Neural progenitor cell (in vitro differentiated cells): ENCODE results near the gene TNFRSF13B. TPM values are rescaled to one million over a fixed set of nuclear protein-coding genes. Genes with fewer than 3 reads are reported as not detected.
"Not testable (repeated sequence)": the region's sequence is repeated elsewhere in the genome, so short reads cannot be mapped to it uniquely, and the experiment has no call there.

ENCODE experiments used
- DNase-seq: peaks from one replicate; pipeline ENCODE4 v3.0.0-alpha.2; 2016; ENCODE audit warnings: low spot score
- H2AFZ ChIP-seq: fragments of 200-600 bp; sonication (generic); replicated peaks from 2 replicates; pipeline ENCODE4 v1.6.1; 2016; ENCODE audit warnings: antibody characterized with exemption
- H3F3A ChIP-seq: fragments of 200-600 bp; sonication (generic); 2 replicates; pipeline ENCODE4 v1.6.1; 2016; ENCODE audit warnings: antibody characterized with exemption, low read depth
- H3K27ac ChIP-seq: fragments of 200-600 bp; sonication (generic); 2 replicates; pipeline ENCODE4 v1.5.1; 2016; ENCODE audit warnings: mild to moderate bottlenecking
- H3K27me3 ChIP-seq: fragments of 200-600 bp; sonication (generic); 2 replicates; pipeline ENCODE4 v1.6.1; 2016; ENCODE audit warnings: mild to moderate bottlenecking, moderate library complexity
- H3K36me3 ChIP-seq: fragments of 200-600 bp; sonication (generic); 2 replicates; pipeline ENCODE4 v1.5.1; 2016
- H3K4me1 ChIP-seq: fragments of 200-600 bp; sonication (generic); 2 replicates; pipeline ENCODE4 v1.6.1; 2016; ENCODE audit warnings: mixed run types
- H3K4me2 ChIP-seq: fragments of 200-600 bp; sonication (generic); 2 replicates; pipeline ENCODE4 v1.6.1; 2016
- H3K4me3 ChIP-seq: fragments of 200-600 bp; sonication (generic); 2 replicates; pipeline ENCODE4 v1.5.1; 2016
- H3K79me2 ChIP-seq: fragments of 200-600 bp; sonication (generic); 2 replicates; pipeline ENCODE4 v1.6.1; 2016; ENCODE audit warnings: low read depth
- H3K9ac ChIP-seq: fragments of 200-600 bp; sonication (generic); 2 replicates; pipeline ENCODE4 v1.6.1; 2016
- H3K9me3 ChIP-seq: fragments of 200-600 bp; sonication (generic); 2 replicates; pipeline ENCODE4 v1.5.1; 2016; ENCODE audit warnings: low read depth
- H4K20me1 ChIP-seq: fragments of 200-600 bp; sonication (generic); 2 replicates; pipeline ENCODE4 v1.6.1; 2016; ENCODE audit warnings: low read depth
- H3K27ac Mint-ChIP-seq: 3 replicates; pipeline ENCODE4 v1.8.0; 2021; ENCODE audit warnings: mixed read lengths
- H3K27me3 Mint-ChIP-seq: 2 replicates; pipeline ENCODE4 v1.8.0; 2022; ENCODE audit warnings: low read depth, mild to moderate bottlenecking, inconsistent platforms, moderate library complexity, mixed read lengths; ENCODE audit not compliant: insufficient read depth
- H3K36me3 Mint-ChIP-seq: 3 replicates; pipeline ENCODE4 v1.8.0; 2021; ENCODE audit warnings: mixed read lengths
- H3K4me1 Mint-ChIP-seq: 3 replicates; pipeline ENCODE4 v1.8.0; 2021; ENCODE audit warnings: mixed read lengths
- H3K4me3 Mint-ChIP-seq: 3 replicates; pipeline ENCODE4 v1.8.0; 2021; ENCODE audit warnings: mild to moderate bottlenecking, moderate library complexity, mixed read lengths
- H3K9me3 Mint-ChIP-seq: 3 replicates; pipeline ENCODE4 v1.8.0; 2020; ENCODE audit warnings: mixed read lengths
- EZH2 ChIP-seq: fragments of 200-600 bp; sonication (generic); IDR thresholded peaks from 2 replicates; pipeline ENCODE4 v1.6.1; 2017; ENCODE audit warnings: antibody characterized with exemption, mild to moderate bottlenecking, moderate library complexity
- EZH2phosphoT487 ChIP-seq: fragments of 200-600 bp; sonication (generic); IDR thresholded peaks from 2 replicates; pipeline ENCODE4 v1.6.1; 2017; ENCODE audit warnings: antibody characterized with exemption
- total RNA-seq: library from RNA; depleted of rRNA; stranded (reverse); fragments of >200 nt; gene quantifications from 2 replicates; pipeline ENCODE4 v1.2.3, GENCODE V29; 2015; ENCODE audit warnings: low replicate concordance
- TF ChIP-seq, protein P1 (sequence below): fragments of 200-600 bp; sonication (generic); IDR thresholded peaks from 2 replicates; pipeline ENCODE4 v1.5.1; 2017; ENCODE audit warnings: antibody characterized with exemption, mild to moderate bottlenecking

TNFRSF13B gene
- total RNA-seq, 1 donor from 2014 or later = not detected

DNA sequence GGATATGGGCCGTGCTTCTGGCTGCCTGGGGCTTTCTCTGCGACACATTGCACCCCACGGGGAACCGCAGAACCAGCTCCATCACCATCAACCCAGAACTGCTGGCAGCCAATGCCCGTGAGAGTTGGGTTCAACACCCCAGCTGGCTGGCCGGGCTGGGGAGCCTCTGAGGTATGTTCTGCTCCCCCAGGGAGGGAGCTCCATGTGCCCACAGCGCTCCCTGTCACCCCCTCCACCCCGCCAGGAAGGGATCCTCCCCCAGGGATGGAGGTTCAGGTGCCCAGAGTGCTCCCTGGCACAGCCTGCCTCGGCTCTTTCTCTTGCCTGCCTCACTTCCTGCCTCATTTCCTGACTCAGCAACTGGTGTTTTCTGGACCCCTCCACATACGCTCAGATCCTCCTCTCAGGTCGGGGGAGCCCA lies 46.1 kb upstream of the TNFRSF13B start:
- no peak for DNase-seq
- H3K27ac Mint-ChIP-seq = peak overlapping the region; percentile 72
- H3K4me3 Mint-ChIP-seq = no peak overlapping the region

DNA sequence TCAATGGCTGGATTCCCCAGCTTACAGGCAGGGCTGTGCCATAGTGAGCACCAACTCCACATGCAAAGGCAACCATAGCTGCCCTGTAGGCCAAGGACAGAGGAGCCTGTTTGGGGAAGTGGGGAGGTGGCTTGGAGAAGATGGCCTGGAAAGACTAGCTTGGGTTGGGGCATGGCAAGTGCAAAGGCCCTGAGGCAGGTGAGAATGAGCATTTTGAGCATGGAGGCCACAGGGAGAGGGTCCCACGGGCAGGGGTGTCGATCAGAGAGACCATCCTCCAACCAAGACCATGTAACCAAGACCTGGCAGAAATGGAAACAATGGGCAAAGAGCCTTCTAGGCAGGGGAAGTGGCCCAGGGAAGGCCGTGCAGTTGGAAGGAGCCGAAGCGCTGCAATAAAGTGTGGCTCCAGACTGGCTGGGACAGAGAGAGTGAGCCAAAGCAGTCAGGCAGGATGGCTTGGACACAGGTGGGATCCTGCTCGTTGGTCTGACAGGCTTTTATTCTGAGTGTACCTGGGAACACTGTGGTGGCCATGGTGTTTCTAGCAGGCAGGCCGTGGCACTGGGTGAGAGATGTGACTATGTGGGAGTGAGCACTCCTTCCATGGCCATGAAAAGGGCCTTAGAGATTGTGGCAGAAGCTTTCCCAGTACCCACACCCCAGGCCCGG lies 45.6 kb upstream of the TNFRSF13B start:
- no peaks in the 10 kb centered on the region for H3K36me3 ChIP-seq
- no peaks in the 10 kb centered on the region for H3F3A ChIP-seq
- no peaks in the 10 kb centered on the region for H3K27me3 ChIP-seq
- H3K9ac ChIP-seq = no peak overlapping the region
- H2AFZ ChIP-seq = no peak overlapping the region
- Mint-ChIP-seq H3K4me3 (no peak overlapping the region), H3K9me3 (no peaks in the 10 kb centered on the region), H3K27ac (no peak overlapping the region), H3K27me3 (peaks cover 7% of the 10 kb centered on the region), H3K4me1 (peaks cover 7% of the 10 kb centered on the region), H3K36me3 (no peaks in the 10 kb centered on the region)
- no peaks in the 10 kb centered on the region for H4K20me1 ChIP-seq
- DNase-seq = no peak
- no peaks in the 10 kb centered on the region for H3K79me2 ChIP-seq
- no peak overlapping the region for H3K27ac ChIP-seq
- no peaks in the 10 kb centered on the region for H3K9me3 ChIP-seq
- TF ChIP-seq, protein P1, sequence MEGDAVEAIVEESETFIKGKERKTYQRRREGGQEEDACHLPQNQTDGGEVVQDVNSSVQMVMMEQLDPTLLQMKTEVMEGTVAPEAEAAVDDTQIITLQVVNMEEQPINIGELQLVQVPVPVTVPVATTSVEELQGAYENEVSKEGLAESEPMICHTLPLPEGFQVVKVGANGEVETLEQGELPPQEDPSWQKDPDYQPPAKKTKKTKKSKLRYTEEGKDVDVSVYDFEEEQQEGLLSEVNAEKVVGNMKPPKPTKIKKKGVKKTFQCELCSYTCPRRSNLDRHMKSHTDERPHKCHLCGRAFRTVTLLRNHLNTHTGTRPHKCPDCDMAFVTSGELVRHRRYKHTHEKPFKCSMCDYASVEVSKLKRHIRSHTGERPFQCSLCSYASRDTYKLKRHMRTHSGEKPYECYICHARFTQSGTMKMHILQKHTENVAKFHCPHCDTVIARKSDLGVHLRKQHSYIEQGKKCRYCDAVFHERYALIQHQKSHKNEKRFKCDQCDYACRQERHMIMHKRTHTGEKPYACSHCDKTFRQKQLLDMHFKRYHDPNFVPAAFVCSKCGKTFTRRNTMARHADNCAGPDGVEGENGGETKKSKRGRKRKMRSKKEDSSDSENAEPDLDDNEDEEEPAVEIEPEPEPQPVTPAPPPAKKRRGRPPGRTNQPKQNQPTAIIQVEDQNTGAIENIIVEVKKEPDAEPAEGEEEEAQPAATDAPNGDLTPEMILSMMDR = no peak
- TF ChIP-seq EZH2 = no peak
- TF ChIP-seq EZH2phosphoT487 = no peak
- peaks cover 9% of the 10 kb centered on the region for H3K4me1 ChIP-seq
- H3K4me3 ChIP-seq = no peak overlapping the region
- H3K4me2 ChIP-seq = no peak overlapping the region

More for the DNA sequence above, 46.1 kb upstream of the TNFRSF13B start:
- H3K4me2 ChIP-seq = no peak overlapping the region
- no peak overlapping the region for H3K4me3 ChIP-seq
- H3K27ac ChIP-seq = no peak overlapping the region
- peaks cover 8% of the 10 kb centered on the region for H3K27me3 Mint-ChIP-seq
- H3K9ac ChIP-seq = no peak overlapping the region
- no peaks in the 10 kb centered on the region for H3K36me3 Mint-ChIP-seq
- H2AFZ ChIP-seq = no peak overlapping the region
- H3K9me3 ChIP-seq = no peaks in the 10 kb centered on the region
- no peaks in the 10 kb centered on the region for H3K79me2 ChIP-seq
- no peaks in the 10 kb centered on the region for H3K27me3 ChIP-seq
- TF ChIP-seq, protein P1 = no peak
- no peak for TF ChIP-seq EZH2phosphoT487
- TF ChIP-seq EZH2 = no peak
- H3K36me3 ChIP-seq = no peaks in the 10 kb centered on the region
- peaks cover 9% of the 10 kb centered on the region for H3K4me1 ChIP-seq
- H3K4me1 Mint-ChIP-seq = peaks cover 8% of the 10 kb centered on the region
- no peaks in the 10 kb centered on the region for H3K9me3 Mint-ChIP-seq
- no peaks in the 10 kb centered on the region for H4K20me1 ChIP-seq
- H3F3A ChIP-seq = no peaks in the 10 kb centered on the region

GRCh38 chr17:17016199-17017197 lies 44.6 kb upstream of the TNFRSF13B start:
- not testable (repeated sequence) for H3K4me3 ChIP-seq, H4K20me1 ChIP-seq, H3K79me2 ChIP-seq, H3K4me2 ChIP-seq, H3K36me3 Mint-ChIP-seq, DNase-seq, H3K9me3 ChIP-seq, H3K9ac ChIP-seq, H3K4me3 Mint-ChIP-seq, H3K27ac ChIP-seq, H3K36me3 ChIP-seq, H3K4me1 Mint-ChIP-seq, H2AFZ ChIP-seq, H3F3A ChIP-seq, H3K27me3 Mint-ChIP-seq, H3K4me1 ChIP-seq, H3K9me3 Mint-ChIP-seq, H3K27ac Mint-ChIP-seq, H3K27me3 ChIP-seq
